ENCODE measurements around the gene MARCHF10.
A peak's percentile ranks its signal among the peaks of the same experiment; 100 is the strongest.

MARCHF10 gene

DNA sequence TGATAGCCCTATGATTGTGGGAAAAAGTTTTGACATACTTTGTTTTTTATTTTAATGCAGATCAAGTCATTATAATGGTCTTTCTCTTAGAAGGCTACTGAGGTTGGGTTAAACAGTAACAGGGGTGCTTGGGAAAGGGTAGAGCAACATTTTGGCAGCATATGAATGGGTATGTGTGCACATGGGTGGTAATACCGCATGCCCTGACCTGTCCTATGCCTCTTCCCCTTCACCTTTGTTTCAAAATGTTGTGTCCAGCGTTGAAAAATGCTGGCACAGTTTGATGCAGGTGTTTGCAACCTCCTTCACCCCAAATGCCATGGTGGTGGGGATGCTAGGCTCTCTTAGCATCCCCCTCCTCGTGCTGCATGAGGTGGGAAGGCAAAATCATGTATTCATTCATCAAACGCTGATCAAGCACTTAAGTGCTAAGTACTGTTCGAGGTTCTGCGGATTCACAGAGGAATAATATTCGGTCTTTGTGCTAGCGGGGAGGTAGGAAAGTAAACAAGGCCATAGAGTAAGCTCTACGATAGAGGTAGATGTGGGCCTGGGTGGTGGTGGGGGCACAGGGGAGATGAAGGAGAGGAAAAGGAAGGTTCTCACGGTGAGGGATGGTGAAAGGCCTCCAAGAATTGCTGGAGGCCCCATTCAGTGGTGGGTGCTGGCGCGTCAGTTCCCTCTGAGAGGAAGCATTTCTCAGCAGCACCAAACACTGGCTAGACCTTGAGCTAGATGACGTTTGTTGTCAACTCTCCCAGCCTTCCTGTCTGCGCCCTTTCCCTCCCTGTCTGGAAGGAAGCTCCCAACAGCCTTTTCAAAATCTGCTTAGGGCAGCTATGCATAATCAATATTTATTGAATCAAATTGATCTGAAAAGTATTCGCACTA lies 13.3 kb upstream of the MARCHF10 start:
- peak overlapping the region; percentile 6 to 57 for H2BK12ac ChIP-seq (ENCODE audit: low read length in 2 of 2)
- H3K14ac ChIP-seq (ENCODE audit: low read length in 2 of 2): no peak overlapping the region

DNA sequence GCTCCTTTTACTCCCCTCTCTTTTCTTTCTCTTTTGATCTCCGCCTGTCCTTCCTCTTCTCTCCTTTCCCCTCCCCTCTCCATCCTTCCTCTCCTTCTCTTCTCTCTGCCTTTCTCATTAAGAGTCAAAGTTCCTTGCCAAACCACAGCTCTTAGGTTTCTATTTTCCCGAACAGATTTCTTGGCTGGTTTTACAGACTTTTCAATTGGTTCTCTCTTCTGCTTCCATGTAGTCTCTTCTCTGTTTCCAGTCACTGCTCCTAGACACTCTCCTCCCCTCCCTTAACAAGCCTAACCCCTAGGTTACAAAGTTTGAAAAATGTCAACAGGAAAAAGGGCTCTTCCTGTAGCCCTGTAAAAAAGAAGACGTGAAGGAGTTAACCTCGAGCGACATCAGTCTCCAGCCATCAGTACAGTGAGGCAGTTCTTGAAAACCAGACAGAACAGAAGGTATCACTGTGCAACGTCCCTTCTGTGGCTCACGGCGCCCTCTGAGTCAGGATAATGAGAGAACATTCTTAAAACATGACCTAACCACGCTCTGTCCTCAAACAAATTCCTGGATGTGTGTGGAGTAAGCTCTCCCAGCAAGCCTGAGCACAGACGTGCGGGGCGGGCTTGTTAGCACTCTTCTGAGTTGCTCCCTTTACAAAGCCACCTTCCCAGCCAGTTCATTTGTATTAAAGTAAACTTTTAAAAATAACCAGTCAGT lies 11.6 kb upstream of the MARCHF10 start:
- no peaks in the 10 kb centered on the region for H3K9me3 ChIP-seq (ENCODE audit: control insufficient read depth, low read length)
- H2AFZ ChIP-seq (ENCODE audit: low read depth, low read length): no peak overlapping the region
- H3K4me3 ChIP-seq (ENCODE audit: insufficient read depth in 1 of 2, low read depth in 1 of 2, low read length in 2 of 2): peak overlapping the region in 1 of 2 experiments; percentile 65
- peak overlapping the region; percentile 95 for H3K27ac ChIP-seq (ENCODE audit: low read length, poor library complexity, severe bottlenecking)
- no peaks in the 10 kb centered on the region for H3K27me3 ChIP-seq (ENCODE audit: control insufficient read depth in 1 of 2, insufficient read depth in 1 of 2, low read length in 2 of 2)
- no peaks in the 10 kb centered on the region for H3K36me3 ChIP-seq (ENCODE audit: control insufficient read depth in 1 of 2, insufficient read depth in 2 of 2, low read depth in 1 of 2, low read length in 2 of 2)
- peak overlapping the region in 1 of 2 experiments; percentile 58 for H3K18ac ChIP-seq (ENCODE audit: low read depth in 1 of 2, low read length in 2 of 2)
- H2BK12ac ChIP-seq (ENCODE audit: low read length in 2 of 2): no peak overlapping the region
- peak; percentile 99 for DNase-seq
- no peak overlapping the region for H3K23ac ChIP-seq (ENCODE audit: low read length in 2 of 2)
- H3K9ac ChIP-seq (ENCODE audit: low read length): peak overlapping the region; percentile 84
- no peak overlapping the region for H3K14ac ChIP-seq (ENCODE audit: low read length in 2 of 2)
- H2AK5ac ChIP-seq (ENCODE audit: low read length, severe bottlenecking): peak overlapping the region; percentile 53
- peak overlapping the region; percentile 38 for H3K4me2 ChIP-seq (ENCODE audit: low read length, poor library complexity, severe bottlenecking)
- H4K8ac ChIP-seq (ENCODE audit: low read length): no peak overlapping the region
- H2BK15ac ChIP-seq (ENCODE audit: low read depth, poor library complexity, severe bottlenecking): no peak overlapping the region
- 5% methylated on average over 12 of the region's 12 CpGs for WGBS
- no peaks in the 10 kb centered on the region for H3K79me1 ChIP-seq (replicated peaks; ENCODE audit: low read length, poor library complexity, severe bottlenecking)
- no peak overlapping the region for H4K91ac ChIP-seq (ENCODE audit: low read length)
- H2BK5ac ChIP-seq (ENCODE audit: low read depth, low read length, poor library complexity, severe bottlenecking): peak overlapping the region; percentile 74
- H3K4ac ChIP-seq (ENCODE audit: low read depth in 1 of 2, low read length in 2 of 2): peak overlapping the region in 1 of 2 experiments; percentile 30
- peaks cover 14% of the 10 kb centered on the region for H3K4me1 ChIP-seq (ENCODE audit: control insufficient read depth, insufficient read depth, low read depth, low read length)
- H2BK120ac ChIP-seq (ENCODE audit: low read depth, low read length): peak overlapping the region; percentile 73

More for the DNA sequence above, 13.3 kb upstream of the MARCHF10 start:
- H4K8ac ChIP-seq (ENCODE audit: low read length): no peak overlapping the region
- peak overlapping the region; percentile 51 for H2AK5ac ChIP-seq (ENCODE audit: low read length, severe bottlenecking)
- H4K91ac ChIP-seq (ENCODE audit: low read length): no peak overlapping the region
- peak overlapping the region; percentile 89 for H2BK15ac ChIP-seq (ENCODE audit: low read depth, poor library complexity, severe bottlenecking)
- H2BK120ac ChIP-seq (ENCODE audit: low read depth, low read length): no peak overlapping the region
- H3K27me3 ChIP-seq (ENCODE audit: control insufficient read depth in 1 of 2, insufficient read depth in 1 of 2, low read length in 2 of 2): no peaks in the 10 kb centered on the region
- H3K4ac ChIP-seq (ENCODE audit: low read depth in 1 of 2, low read length in 2 of 2): peak overlapping the region in 1 of 2 experiments; percentile 63
- 93% methylated on average over 15 of the region's 15 CpGs for WGBS
- H3K4me1 ChIP-seq (ENCODE audit: control insufficient read depth, insufficient read depth, low read depth, low read length): peaks cover 17% of the 10 kb centered on the region
- no peaks in the 10 kb centered on the region for H3K9me3 ChIP-seq (ENCODE audit: control insufficient read depth, low read length)
- peak overlapping the region; percentile 14 for H2BK5ac ChIP-seq (ENCODE audit: low read depth, low read length, poor library complexity, severe bottlenecking)
- H3K9ac ChIP-seq (ENCODE audit: low read length): no peak overlapping the region
- no peak for DNase-seq
- peak overlapping the region; percentile 95 for H3K27ac ChIP-seq (ENCODE audit: low read length, poor library complexity, severe bottlenecking)
- no peak overlapping the region for H2AFZ ChIP-seq (ENCODE audit: low read depth, low read length)
- peak overlapping the region; percentile 34 to 54 for H3K18ac ChIP-seq (ENCODE audit: low read depth in 1 of 2, low read length in 2 of 2)
- no peaks in the 10 kb centered on the region for H3K36me3 ChIP-seq (ENCODE audit: control insufficient read depth in 1 of 2, insufficient read depth in 2 of 2, low read depth in 1 of 2, low read length in 2 of 2)
- no peak overlapping the region for H3K4me3 ChIP-seq (ENCODE audit: insufficient read depth in 1 of 2, low read depth in 1 of 2, low read length in 2 of 2)
- H3K23ac ChIP-seq (ENCODE audit: low read length in 2 of 2): no peak overlapping the region
- no peak overlapping the region for H3K4me2 ChIP-seq (ENCODE audit: low read length, poor library complexity, severe bottlenecking)
- H3K79me1 ChIP-seq (replicated peaks; ENCODE audit: low read length, poor library complexity, severe bottlenecking): no peaks in the 10 kb centered on the region

DNA sequence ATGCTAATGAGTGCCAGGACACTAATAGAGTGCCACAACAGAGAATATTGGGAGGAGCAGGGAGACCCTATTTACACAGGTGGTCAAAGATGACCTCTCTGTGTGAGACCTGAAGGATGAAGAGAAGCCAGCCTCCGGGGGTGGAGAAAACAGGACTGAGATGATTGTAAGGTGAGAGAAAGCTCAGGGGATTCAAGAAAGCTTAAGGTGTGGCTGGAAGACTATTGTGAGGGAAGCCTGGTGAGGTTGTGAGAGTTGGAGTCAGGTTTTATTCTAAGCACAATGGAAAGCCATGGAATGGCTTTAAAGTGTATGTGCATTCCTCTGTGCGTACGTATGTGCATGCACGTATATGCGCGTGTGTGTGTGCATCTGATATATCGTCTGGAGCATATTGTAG lies 10.4 kb upstream of the MARCHF10 start:
- Histone ChIP-seq H2BK120ac (ENCODE audit: low read depth, low read length) (no peak overlapping the region), H2BK5ac (ENCODE audit: low read depth, low read length, poor library complexity, severe bottlenecking) (no peak overlapping the region), H2AFZ (ENCODE audit: low read depth, low read length) (no peak overlapping the region), H3K23ac (ENCODE audit: low read length in 2 of 2) (no peak overlapping the region), H3K9me3 (ENCODE audit: control insufficient read depth, low read length) (no peaks in the 10 kb centered on the region), H3K27me3 (ENCODE audit: control insufficient read depth in 1 of 2, insufficient read depth in 1 of 2, low read length in 2 of 2) (no peaks in the 10 kb centered on the region), H3K4me3 (ENCODE audit: insufficient read depth in 1 of 2, low read depth in 1 of 2, low read length in 2 of 2) (no peak overlapping the region), H4K8ac (ENCODE audit: low read length) (no peak overlapping the region), H3K4me2 (ENCODE audit: low read length, poor library complexity, severe bottlenecking) (no peak overlapping the region), H3K4me1 (ENCODE audit: control insufficient read depth, insufficient read depth, low read depth, low read length) (peaks cover 14% of the 10 kb centered on the region), H4K91ac (ENCODE audit: low read length) (no peak overlapping the region), H3K36me3 (ENCODE audit: control insufficient read depth in 1 of 2, insufficient read depth in 2 of 2, low read depth in 1 of 2, low read length in 2 of 2) (no peaks in the 10 kb centered on the region), H3K18ac (ENCODE audit: low read depth in 1 of 2, low read length in 2 of 2) (peak overlapping the region in 1 of 2 experiments; percentile 56), H2BK15ac (ENCODE audit: low read depth, poor library complexity, severe bottlenecking) (no peak overlapping the region), H2BK12ac (ENCODE audit: low read length in 2 of 2) (no peak overlapping the region), H3K79me1 (replicated peaks; ENCODE audit: low read length, poor library complexity, severe bottlenecking) (no peaks in the 10 kb centered on the region), H3K14ac (ENCODE audit: low read length in 2 of 2) (peak overlapping the region in 1 of 2 experiments; percentile 11), H3K9ac (ENCODE audit: low read length) (no peak overlapping the region), H3K4ac (ENCODE audit: low read depth in 1 of 2, low read length in 2 of 2) (no peak overlapping the region), H2AK5ac (ENCODE audit: low read length, severe bottlenecking) (peak overlapping the region; percentile 83), H3K27ac (ENCODE audit: low read length, poor library complexity, severe bottlenecking) (no peak overlapping the region)
- 97% methylated on average over 7 of the region's 7 CpGs for WGBS
- no peak for DNase-seq

DNA sequence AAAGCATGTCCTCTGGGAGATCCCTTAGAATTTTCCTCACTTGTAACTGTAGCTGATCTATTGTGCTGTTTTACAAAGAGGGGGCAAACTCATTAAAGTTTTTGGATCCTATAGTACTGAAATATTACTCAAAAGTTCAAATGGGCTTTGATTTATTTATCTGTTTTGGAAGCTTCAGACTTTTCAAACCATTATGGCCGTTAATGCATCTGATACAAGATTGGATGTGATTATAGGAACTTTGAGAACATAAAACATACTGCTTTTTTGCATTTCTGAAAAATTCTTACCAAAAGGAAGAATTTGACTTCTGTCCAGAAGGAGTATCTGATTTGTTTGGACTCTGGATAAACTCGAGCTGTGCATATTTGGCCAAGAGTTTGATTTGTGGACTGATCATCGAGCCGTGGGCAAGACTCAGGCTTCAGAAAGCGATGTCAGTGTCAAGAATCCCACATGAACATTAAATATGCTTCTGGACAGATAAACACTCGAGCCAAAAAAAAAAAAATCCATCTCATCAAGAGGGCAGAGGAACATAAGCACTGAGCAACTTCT lies 8.2 kb upstream of the MARCHF10 start:
- DNase-seq: no peak
- Histone ChIP-seq H3K79me1 (replicated peaks; ENCODE audit: low read length, poor library complexity, severe bottlenecking) (no peaks in the 10 kb centered on the region), H2BK5ac (ENCODE audit: low read depth, low read length, poor library complexity, severe bottlenecking) (peak overlapping the region; percentile 57), H3K36me3 (ENCODE audit: control insufficient read depth in 1 of 2, insufficient read depth in 2 of 2, low read depth in 1 of 2, low read length in 2 of 2) (no peaks in the 10 kb centered on the region), H2BK120ac (ENCODE audit: low read depth, low read length) (no peak overlapping the region), H3K23ac (ENCODE audit: low read length in 2 of 2) (no peak overlapping the region), H3K9ac (ENCODE audit: low read length) (no peak overlapping the region), H3K27ac (ENCODE audit: low read length, poor library complexity, severe bottlenecking) (no peak overlapping the region), H3K4me1 (ENCODE audit: control insufficient read depth, insufficient read depth, low read depth, low read length) (peaks cover 4% of the 10 kb centered on the region), H3K18ac (ENCODE audit: low read depth in 1 of 2, low read length in 2 of 2) (no peak overlapping the region), H3K4me3 (ENCODE audit: insufficient read depth in 1 of 2, low read depth in 1 of 2, low read length in 2 of 2) (no peak overlapping the region), H3K9me3 (ENCODE audit: control insufficient read depth, low read length) (peaks cover 5% of the 10 kb centered on the region), H2BK15ac (ENCODE audit: low read depth, poor library complexity, severe bottlenecking) (no peak overlapping the region), H3K27me3 (ENCODE audit: control insufficient read depth in 1 of 2, insufficient read depth in 1 of 2, low read length in 2 of 2) (no peaks in the 10 kb centered on the region), H2AFZ (ENCODE audit: low read depth, low read length) (no peak overlapping the region), H3K4me2 (ENCODE audit: low read length, poor library complexity, severe bottlenecking) (no peak overlapping the region), H3K14ac (ENCODE audit: low read length in 2 of 2) (no peak overlapping the region), H3K4ac (ENCODE audit: low read depth in 1 of 2, low read length in 2 of 2) (no peak overlapping the region), H4K91ac (ENCODE audit: low read length) (no peak overlapping the region), H4K8ac (ENCODE audit: low read length) (no peak overlapping the region), H2BK12ac (ENCODE audit: low read length in 2 of 2) (no peak overlapping the region), H2AK5ac (ENCODE audit: low read length, severe bottlenecking) (peak overlapping the region; percentile 92)
- WGBS: 69% methylated on average over 5 of the region's 6 CpGs

Data from mesenchymal stem cell (in vitro differentiated cells and primary cell).